Heart right ventricle (tissue), 16 donors: ENCODE results near the gene RAC2. TPM values are rescaled to one million over a fixed set of nuclear protein-coding genes. Genes with fewer than 3 reads are reported as not detected.

Experiments
- ATAC-seq, 8 donors: fragments of 200-7000 bp; cut with Tn5 transposase; one replicate each; pipeline ENCODE4 v1.9.1; 2020; ENCODE audit warnings: mild to moderate bottlenecking in 8 of 8, moderate library complexity in 8 of 8, moderate number of reproducible peaks in 1 of 8
- DNase-seq, 2 donors: peaks; one replicate each; pipeline ENCODE4 v3.0.0-alpha.2; 2020
- H3K27ac ChIP-seq, 10 donors: fragments of 200-600 bp; sonication (generic) in 2 of 10; one replicate each; pipeline versions ENCODE4 v1.5.0 to v1.8.0; 2020 to 2022; ENCODE audit warnings: mild to moderate bottlenecking in 3 of 10
- H3K27me3 ChIP-seq, 7 donors: fragments of 200-600 bp; one replicate each; pipeline ENCODE4 v1.8.0; 2021 to 2022; ENCODE audit warnings: mild to moderate bottlenecking in 2 of 7
- H3K36me3 ChIP-seq, 9 donors: fragments of 200-600 bp; sonication (generic) in 1 of 9; one replicate each; pipeline versions ENCODE4 v1.5.0 to v1.8.0; 2020 to 2022; ENCODE audit warnings: mild to moderate bottlenecking in 2 of 9
- H3K4me1 ChIP-seq, 9 donors: fragments of 200-600 bp; sonication (generic) in 1 of 9; one replicate each; pipeline versions ENCODE4 v1.5.0 to v1.8.0; 2020 to 2022; ENCODE audit warnings: mild to moderate bottlenecking in 4 of 9
- H3K4me3 ChIP-seq, 10 donors: fragments of 200-600 bp; sonication (generic) in 2 of 10; one replicate each; pipeline versions ENCODE4 v1.5.0 to v1.8.0; 2020 to 2022; ENCODE audit warnings: mild to moderate bottlenecking in 7 of 10, moderate library complexity in 2 of 10
- H3K9me3 ChIP-seq, 11 donors: fragments of 200-600 bp in 10 of 11; sonication (generic) in 2 of 11; one replicate each; pipeline versions ENCODE4 v1.5.0 to v1.8.0; 2013 to 2022; ENCODE audit warnings: mild to moderate bottlenecking in 2 of 11, control low read depth in 1 of 11, moderate library complexity in 1 of 11
- CTCF ChIP-seq, 9 donors: fragments of 200-600 bp; sonication (generic) in 2 of 9; IDR thresholded peaks; one replicate each; pipeline versions ENCODE4 v1.5.0 to v1.8.0; 2021 to 2022; ENCODE audit warnings: antibody characterized with exemption in 9 of 9, mild to moderate bottlenecking in 5 of 9, moderate library complexity in 1 of 9
- WGBS, 2 donors: extraction: QIAGEN DNeasy Blood & Tissue Kit; methylation state at CpG; one replicate each; pipeline ENCODE4 v1.1.7; 2013; ENCODE audit warnings: inconsistent platforms in 1 of 2; 5-methylcytosine and 5-hydroxymethylcytosine counted together
- intact Hi-C, 10 donors: fragments of 100-400 bp; cut with DNase I; formaldehyde crosslinking; loops; one replicate each; pipeline versions ENCODE4 v1.11.1 to v1.14.2; 2022
- polyA plus RNA-seq, 2 donors: library from polyadenylated mRNA; stranded (reverse); fragments of 200-250 nt; gene quantifications; one replicate each; pipeline ENCODE4 v1.2.3, GENCODE V29; 2013
- total RNA-seq, 10 donors: library from RNA; stranded (reverse); fragmentation: NEBNext Ultra II Directional in 3 of 10; extraction: Animal tissue kit (Norgen Biotek cat#: 25700) in 3 of 10; gene quantifications; one replicate each; pipeline versions ENCODE4 v1.2.1 to v1.2.4, GENCODE V29; 2021 to 2023
- donor health status: Arrhythmogenic right ventricular cardiomyopathy.
- donor health status: ischemic (EF 13 %, LVEDD 7.1; RV severe dilation, severe dysfunction).
- donor health status: healthy with polysubstance abuse.
- donor health status: DM: no; HTN: yes; CAD: no.
- donor health status: DM: no; HTN: no; CAD: no.
- donor health status: ischemic (EF 25% LVEDD 6.9; RV normal size, moderate dysfunction).
- donor health status: ischemic (EF 25% LVEDD 5.7; RV mildly dilated, moderate dysfunction).
- donor health status: healthy.
- donor health status: DM: yes; HTN: yes; CAD: no.
- donor health status: Ischemic cardiomyopathy.
- donor health status: ischemic (EF 35%, LVEDD 5.7; RV mildly dilated, moderate dysfunction).
- donor health status: nonischemic (EF 11% LVEDD 7.7; RV severe dilation, severe dysfunction).
- donor health status: DM: yes; HTN: yes; CAD: no.
- donor health status: PGD.
- donor health status: ischemic (EF 29% LVEDD 5.4; RV normal size, mild dysfunction).
- donor health status: nonischemic (EF 23%, LVEDD 6.1; RV moderate dilation, normal function).

The RAC2 gene
- total and polyA plus RNA-seq, 12 donors: 1.1 to 37.1 (median 3.5) TPM

DNA sequence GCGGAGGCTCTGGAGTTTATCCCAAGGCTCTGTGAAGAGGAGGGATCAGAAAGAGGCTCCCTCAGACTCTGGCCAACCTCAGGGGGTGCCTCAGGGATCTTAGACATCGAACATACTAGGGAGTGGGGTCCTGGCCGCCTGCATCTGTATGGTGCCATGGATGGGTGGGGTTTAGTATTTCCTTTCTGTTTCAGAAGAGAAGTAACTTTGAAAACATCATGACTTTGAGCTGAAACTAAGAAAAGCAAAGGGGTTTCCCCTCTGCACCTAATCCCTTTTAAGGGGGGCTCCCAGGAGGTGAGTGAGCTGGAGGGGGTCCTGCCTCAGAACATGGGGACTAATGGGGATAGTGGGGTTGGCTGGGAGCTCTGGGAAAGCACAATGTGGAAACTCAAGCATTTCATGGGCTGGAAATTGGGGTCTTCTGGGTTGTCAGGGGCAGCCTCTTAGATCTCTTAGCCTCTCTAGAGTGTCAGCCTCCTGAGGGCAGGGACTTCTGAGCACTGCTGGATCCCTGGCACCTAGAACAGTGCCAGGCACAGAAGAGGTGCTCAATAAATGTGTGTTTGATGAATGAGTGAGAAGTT is 20.0 kb downstream of the RAC2 start:
- DNase-seq (no peak), ATAC-seq (no peak)
- Histone ChIP-seq H3K36me3 (peaks cover 0 to 35% (median 0%) of the 10 kb centered on the region in 9 donors), H3K9me3 (peaks cover 0 to 5% (median 0%) of the 10 kb centered on the region in 11 donors), H3K27me3 (peaks cover 0 to 30% (median 13%) of the 10 kb centered on the region in 7 donors), H3K27ac (peak overlapping the region in 1 of 10 donors; percentile 75), H3K4me1 (peaks cover 0 to 66% (median 0%) of the 10 kb centered on the region in 9 donors), H3K4me3 (no peak overlapping the region)
- 73 to 74% methylated on average over 3 of the region's 3 CpGs for WGBS, 2 donors
- TF ChIP-seq CTCF (IDR thresholded peaks at IDR 0.05): no peak
- intact Hi-C loops: no loop called here

DNA sequence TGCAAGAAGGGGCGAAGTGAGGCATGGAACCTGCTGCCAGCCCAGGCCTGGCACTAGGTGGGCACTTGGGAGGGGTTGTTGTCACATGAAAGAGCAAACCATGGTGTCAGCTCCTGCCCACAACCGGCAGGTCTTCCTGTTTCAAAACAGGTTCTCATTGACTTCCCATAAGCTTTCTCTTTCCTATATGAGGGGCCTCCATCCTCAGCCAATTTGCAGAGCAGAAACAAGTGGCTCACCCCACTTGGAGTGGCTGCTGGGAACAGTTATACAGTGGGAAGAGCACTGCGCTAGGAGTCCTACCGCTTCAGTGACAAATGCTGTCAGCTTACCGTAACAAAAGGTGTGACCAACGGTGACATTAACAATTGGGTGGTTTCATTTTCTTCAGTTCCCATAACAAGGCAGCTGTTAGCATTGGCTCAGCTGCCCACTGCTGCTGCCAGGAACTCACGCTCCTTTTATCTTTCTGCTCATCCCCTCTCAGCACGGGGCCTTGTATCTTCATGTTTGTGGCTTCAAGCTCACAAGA is 21.6 kb downstream of the RAC2 start:
- H3K9me3 ChIP-seq: peaks cover 0 to 5% (median 0%) of the 10 kb centered on the region in 11 donors
- 76 to 79% methylated on average over 8 of the region's 8 CpGs for WGBS, 2 donors
- peak overlapping the region in 2 of 10 donors; percentile 52 to 86 for H3K27ac ChIP-seq
- H3K27me3 ChIP-seq: peaks cover 0 to 31% (median 20%) of the 10 kb centered on the region in 7 donors
- TF ChIP-seq CTCF (IDR thresholded peaks at IDR 0.05): no peak
- peaks cover 0 to 51% (median 0%) of the 10 kb centered on the region in 9 donors for H3K4me1 ChIP-seq
- peaks cover 0 to 25% (median 0%) of the 10 kb centered on the region in 9 donors for H3K36me3 ChIP-seq
- H3K4me3 ChIP-seq: no peak overlapping the region
- intact Hi-C loops: no loop called here
- no peak for DNase-seq
- ATAC-seq: peak in 1 of 8 donors; percentile 35

GRCh38 chr22:37221424-37222333 is 22.4 kb downstream of the RAC2 start:
- Histone ChIP-seq H3K9me3 (peaks cover 0 to 5% (median 0%) of the 10 kb centered on the region in 11 donors), H3K4me3 (no peak overlapping the region), H3K36me3 (peaks cover 0 to 25% (median 0%) of the 10 kb centered on the region in 9 donors), H3K27me3 (peaks cover 0 to 34% (median 20%) of the 10 kb centered on the region in 7 donors), H3K27ac (peak overlapping the region in 2 of 10 donors; percentile 52 to 86), H3K4me1 (peaks cover 0 to 51% (median 0%) of the 10 kb centered on the region in 9 donors)
- TF ChIP-seq CTCF (IDR thresholded peaks at IDR 0.05): no peak
- ATAC-seq: no peak
- 90 to 92% methylated on average over 10 of the region's 10 CpGs for WGBS, 2 donors
- intact Hi-C loops: no loop called here
- DNase-seq: no peak

- H3K27ac ChIP-seq: peak overlapping the region in 1 of 10 donors; percentile 86
- WGBS, 2 donors: 31 to 44% methylated on average over 4 of the region's 4 CpGs
- H3K4me1 ChIP-seq: peaks cover 0 to 51% (median 0%) of the 10 kb centered on the region in 9 donors
- no peak for TF ChIP-seq CTCF (IDR thresholded peaks at IDR 0.05)
- H3K36me3 ChIP-seq: peaks cover 0 to 14% (median 0%) of the 10 kb centered on the region in 9 donors
- DNase-seq: no peak
- no peak for ATAC-seq
- H3K4me3 ChIP-seq: no peak overlapping the region
- intact Hi-C loops: no loop called here
- peaks cover 0 to 5% (median 0%) of the 10 kb centered on the region in 11 donors for H3K9me3 ChIP-seq
- H3K27me3 ChIP-seq: peaks cover 0 to 35% (median 18%) of the 10 kb centered on the region in 7 donors
Observed at GRCh38 chr22:37220543-37220981, 23.5 kb downstream of the RAC2 start.
